Sigmoid colon (tissue), 3 donors: ENCODE measurements around the gene MEI1.

Experiments used
- POLR2A ChIP-seq, 2 donors: fragments of 450-650 bp; IDR thresholded peaks; one replicate each; pipeline ENCODE4 v1.6.1; 2016; ENCODE audit warnings: antibody characterized with exemption in 2 of 2, mild to moderate bottlenecking in 2 of 2, moderate library complexity in 2 of 2
- TF ChIP-seq, protein P1 (sequence below), 4 experiments: fragments of 450-650 bp in 3 of 4; fragments of 200-600 bp in 1 of 4; IDR thresholded peaks; one replicate each; pipeline ENCODE4 v1.5.1; 2016 to 2019; ENCODE audit warnings: antibody characterized with exemption in 4 of 4, mild to moderate bottlenecking in 3 of 4, moderate library complexity in 2 of 4

GRCh38 chr22:41841085-41841712 is 141.9 kb downstream of the MEI1 start:
- TF ChIP-seq, protein P1, sequence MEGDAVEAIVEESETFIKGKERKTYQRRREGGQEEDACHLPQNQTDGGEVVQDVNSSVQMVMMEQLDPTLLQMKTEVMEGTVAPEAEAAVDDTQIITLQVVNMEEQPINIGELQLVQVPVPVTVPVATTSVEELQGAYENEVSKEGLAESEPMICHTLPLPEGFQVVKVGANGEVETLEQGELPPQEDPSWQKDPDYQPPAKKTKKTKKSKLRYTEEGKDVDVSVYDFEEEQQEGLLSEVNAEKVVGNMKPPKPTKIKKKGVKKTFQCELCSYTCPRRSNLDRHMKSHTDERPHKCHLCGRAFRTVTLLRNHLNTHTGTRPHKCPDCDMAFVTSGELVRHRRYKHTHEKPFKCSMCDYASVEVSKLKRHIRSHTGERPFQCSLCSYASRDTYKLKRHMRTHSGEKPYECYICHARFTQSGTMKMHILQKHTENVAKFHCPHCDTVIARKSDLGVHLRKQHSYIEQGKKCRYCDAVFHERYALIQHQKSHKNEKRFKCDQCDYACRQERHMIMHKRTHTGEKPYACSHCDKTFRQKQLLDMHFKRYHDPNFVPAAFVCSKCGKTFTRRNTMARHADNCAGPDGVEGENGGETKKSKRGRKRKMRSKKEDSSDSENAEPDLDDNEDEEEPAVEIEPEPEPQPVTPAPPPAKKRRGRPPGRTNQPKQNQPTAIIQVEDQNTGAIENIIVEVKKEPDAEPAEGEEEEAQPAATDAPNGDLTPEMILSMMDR (IDR thresholded peaks at IDR 0.05): no peak
- no peak for TF ChIP-seq POLR2A (IDR thresholded peaks at IDR 0.05)
